Right ventricle myocardium superior (tissue), 1 donor: ENCODE measurements around the gene GPR183. TPM values are rescaled to one million over a fixed set of nuclear protein-coding genes. Genes with fewer than 3 reads are reported as not detected.

Experiments used
- microRNA-seq: library from miRNA; unstranded; fragments of <30 nt; microRNA quantifications from one replicate; pipeline ENCODE4 v1.2.0, GENCODE V29; 2020
- total RNA-seq: library from RNA; stranded (reverse); fragmentation: NEBNext Ultra II Directional; extraction: Animal tissue kit (Norgen Biotek cat#: 25700); gene quantifications from one replicate; pipeline ENCODE4 v1.2.1, GENCODE V29; 2021
- donor health status: DM: no; HTN: yes; CAD: no; lungs with severe emphysema.

Gene GPR183
- total RNA-seq, 1 donor from 2014 or later = 1.6 TPM

Small RNAs within 50 kb of the gene (microRNA-seq; reads per million reads assigned to microRNA genes)
- gene MIR623 = not detected

Other genes starting within 250 kb of the GPR183 start
- gene UBAC2, start 106.5 kb downstream of the GPR183 start, total RNA-seq = 35.4 TPM
- gene GPR18, start 49.0 kb downstream of the GPR183 start, total RNA-seq = not detected
- gene TM9SF2, start 194.1 kb upstream of the GPR183 start, total RNA-seq = 56.8 TPM